GM13976 (cell line): ENCODE results near the gene LY86.

Source experiments
- DNase-seq: peaks from one replicate; pipeline ENCODE4 v3.0.0; 2012; ENCODE audit warnings: low spot score
- CTCF ChIP-seq: IDR thresholded peaks from 2 replicates; pipeline ENCODE4 v1.5.1; 2012; ENCODE audit warnings: borderline replicate concordance, mild to moderate bottlenecking; ENCODE audit not compliant: insufficient read depth; ENCODE audit errors: extremely low read depth, missing control alignments, control extremely low read depth
- in situ Hi-C: fragments of 300-500 bp; cut with MboI; formaldehyde crosslinking; loops from one replicate; pipeline ENCODE4 v1.12.0; 2022; ENCODE audit warnings: low sequenced_read_pairs, mixed read lengths, inconsistent platforms; ENCODE audit not compliant: unreplicated experiment

LY86 gene

GRCh38 chr6:6635869-6636268, 47.3 kb downstream of the LY86 start:
- in situ Hi-C loops = no loop called here
- TF ChIP-seq CTCF = no peak
- no peak for DNase-seq

GRCh38 chr6:6639572-6639971, 51.1 kb downstream of the LY86 start:
- in situ Hi-C loops = no loop called here
- DNase-seq = no peak
- TF ChIP-seq CTCF = no peak

GRCh38 chr6:6640926-6641325, 52.4 kb downstream of the LY86 start:
- no peak for DNase-seq
- TF ChIP-seq CTCF = no peak
- in situ Hi-C loops = no loop called here

- no peak for TF ChIP-seq CTCF
- DNase-seq = peak; percentile 40
- in situ Hi-C loops = no loop called here
These were observed 54.9 kb downstream of the LY86 start for GRCh38 chr6:6643398-6643797.

GRCh38 chr6:6645261-6645917, 56.9 kb downstream of the LY86 start:
- in situ Hi-C loops = no loop called here
- TF ChIP-seq CTCF = no peak
- no peak for DNase-seq

GRCh38 chr6:6646384-6646783, 57.9 kb downstream of the LY86 start:
- TF ChIP-seq CTCF = no peak
- DNase-seq = no peak
- in situ Hi-C loops = no loop called here
